Measurements from ENCODE around the gene C2orf49.

Gene C2orf49

DNA sequence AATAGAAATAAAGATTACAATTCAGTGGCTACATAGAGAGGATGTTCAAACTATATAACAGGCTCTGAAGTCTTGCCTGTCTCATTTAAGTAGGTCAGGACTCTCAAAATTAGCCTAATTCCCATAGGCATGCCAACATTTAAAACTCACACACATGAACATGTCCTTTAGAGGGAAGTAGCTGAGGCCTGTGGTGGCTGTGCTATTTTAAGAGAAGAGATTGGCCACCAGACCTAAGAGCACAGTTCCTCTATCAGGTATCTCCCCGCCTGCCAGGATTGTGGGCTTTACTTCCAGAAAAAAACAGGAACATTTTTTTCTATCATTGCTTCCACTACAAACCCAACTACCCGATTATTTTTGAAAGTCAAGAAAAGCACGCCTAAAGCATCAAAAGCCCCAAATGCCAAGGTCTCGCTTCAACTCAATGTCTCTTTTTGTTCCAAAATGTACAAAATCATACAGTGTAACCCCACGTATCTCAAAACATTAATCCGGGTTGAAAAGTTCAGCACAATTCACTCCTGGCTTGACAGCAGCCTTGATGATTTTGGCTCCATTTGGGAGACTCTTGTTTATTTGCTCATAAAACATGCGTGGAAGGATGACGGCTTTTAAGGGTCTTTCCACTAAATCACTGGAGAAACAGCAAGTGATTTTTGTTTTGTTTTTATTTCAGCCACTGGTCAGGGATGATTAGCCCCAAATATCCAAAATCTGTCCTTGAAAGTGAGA lies 46.3 kb downstream of the C2orf49 start:
- Histone ChIP-seq H3K4me2 (ENCODE audit: insufficient read depth, low read length) (no peak overlapping the region), H3K79me2 (ENCODE audit: insufficient read depth, low read length) (no peaks in the 10 kb centered on the region), H3K4me3 (ENCODE audit: low read depth in 1 of 2, low read length in 2 of 2) (no peak overlapping the region), H3K36me3 (ENCODE audit: insufficient read depth, low read length) (no peaks in the 10 kb centered on the region), H2AFZ (ENCODE audit: low read depth, low read length) (no peak overlapping the region), H3K27me3 (ENCODE audit: insufficient read depth, low read length, poor library complexity) (no peaks in the 10 kb centered on the region), H4K20me1 (ENCODE audit: insufficient read depth, low read length) (no peaks in the 10 kb centered on the region), H3K9me3 (ENCODE audit: insufficient read depth, low read length, severe bottlenecking) (no peaks in the 10 kb centered on the region), H3K9ac (ENCODE audit: low read depth, low read length) (no peak overlapping the region), H3K4me1 (ENCODE audit: insufficient read depth, low read length) (no peaks in the 10 kb centered on the region), H3K27ac (ENCODE audit: low read length) (no peak overlapping the region)
- no peak for TF ChIP-seq CTCF (IDR thresholded peaks at IDR 0.05; ENCODE audit: borderline replicate concordance, extremely low read depth, low read length, poor library complexity, severe bottlenecking)
- no peak for TF ChIP-seq EZH2 (IDR thresholded peaks at IDR 0.05; ENCODE audit: borderline replicate concordance, low read depth, low read length, severe bottlenecking)
- ATAC-seq (ENCODE audit: insufficient read depth, low read depth) (no peak), DNase-seq (no peak)

DNA sequence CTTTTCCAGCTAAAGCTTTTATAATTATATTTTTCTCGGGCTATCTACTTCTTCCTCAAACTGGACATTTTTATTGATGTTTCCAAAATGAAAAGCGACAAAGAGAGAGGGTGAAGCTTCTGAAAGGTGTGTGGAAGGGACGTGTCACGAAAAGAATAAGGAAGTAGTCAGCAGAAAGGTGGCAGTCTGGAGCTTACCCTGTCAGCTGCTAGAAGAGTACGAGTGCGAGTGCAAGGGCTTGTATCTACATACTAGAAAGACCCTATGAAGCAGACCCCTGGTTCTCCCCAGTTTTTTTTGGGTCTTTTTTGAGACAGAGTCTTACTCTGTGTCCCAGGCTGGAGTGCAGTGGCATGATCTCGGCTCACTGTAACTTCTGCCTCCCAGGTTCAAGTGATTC lies 46.9 kb downstream of the C2orf49 start:
- Histone ChIP-seq H3K4me1 (ENCODE audit: insufficient read depth, low read length) (no peaks in the 10 kb centered on the region), H3K27ac (ENCODE audit: low read length) (no peak overlapping the region), H3K9me3 (ENCODE audit: insufficient read depth, low read length, severe bottlenecking) (no peaks in the 10 kb centered on the region), H3K27me3 (ENCODE audit: insufficient read depth, low read length, poor library complexity) (no peaks in the 10 kb centered on the region), H3K36me3 (ENCODE audit: insufficient read depth, low read length) (no peaks in the 10 kb centered on the region), H3K79me2 (ENCODE audit: insufficient read depth, low read length) (no peaks in the 10 kb centered on the region), H3K9ac (ENCODE audit: low read depth, low read length) (no peak overlapping the region), H3K4me2 (ENCODE audit: insufficient read depth, low read length) (no peak overlapping the region), H3K4me3 (ENCODE audit: low read depth in 1 of 2, low read length in 2 of 2) (no peak overlapping the region), H4K20me1 (ENCODE audit: insufficient read depth, low read length) (no peaks in the 10 kb centered on the region), H2AFZ (ENCODE audit: low read depth, low read length) (no peak overlapping the region)
- DNase-seq: no peak
- no peak for ATAC-seq (ENCODE audit: insufficient read depth, low read depth)
- TF ChIP-seq CTCF (IDR thresholded peaks at IDR 0.05; ENCODE audit: borderline replicate concordance, extremely low read depth, low read length, poor library complexity, severe bottlenecking): no peak
- TF ChIP-seq EZH2 (IDR thresholded peaks at IDR 0.05; ENCODE audit: borderline replicate concordance, low read depth, low read length, severe bottlenecking): no peak

DNA sequence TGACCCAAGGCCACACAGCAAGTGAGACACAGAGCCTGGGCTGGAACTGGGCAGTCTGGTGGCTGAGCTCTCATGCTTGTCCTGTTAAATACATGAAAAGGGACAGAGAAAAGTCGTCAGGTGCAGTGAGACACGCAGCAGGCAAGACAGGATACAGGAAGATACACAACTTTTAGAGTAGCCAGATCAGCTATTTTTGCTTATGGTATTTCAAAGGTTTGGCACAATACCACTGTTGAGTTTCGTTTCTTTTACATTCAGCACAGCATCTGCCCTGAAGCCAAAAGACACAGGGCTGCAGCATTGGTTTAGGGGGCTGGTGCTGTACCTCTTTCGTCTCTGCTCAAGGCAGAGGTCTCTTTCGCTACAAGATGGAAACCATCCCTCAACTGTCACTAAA lies 47.5 kb downstream of the C2orf49 start:
- no peak for ATAC-seq (ENCODE audit: insufficient read depth, low read depth)
- Histone ChIP-seq H3K27me3 (ENCODE audit: insufficient read depth, low read length, poor library complexity) (no peaks in the 10 kb centered on the region), H4K20me1 (ENCODE audit: insufficient read depth, low read length) (no peaks in the 10 kb centered on the region), H2AFZ (ENCODE audit: low read depth, low read length) (no peak overlapping the region), H3K9ac (ENCODE audit: low read depth, low read length) (no peak overlapping the region), H3K27ac (ENCODE audit: low read length) (no peak overlapping the region), H3K9me3 (ENCODE audit: insufficient read depth, low read length, severe bottlenecking) (no peaks in the 10 kb centered on the region), H3K4me2 (ENCODE audit: insufficient read depth, low read length) (no peak overlapping the region), H3K4me1 (ENCODE audit: insufficient read depth, low read length) (no peaks in the 10 kb centered on the region), H3K4me3 (ENCODE audit: low read depth in 1 of 2, low read length in 2 of 2) (no peak overlapping the region), H3K79me2 (ENCODE audit: insufficient read depth, low read length) (no peaks in the 10 kb centered on the region), H3K36me3 (ENCODE audit: insufficient read depth, low read length) (no peaks in the 10 kb centered on the region)
- TF ChIP-seq CTCF (IDR thresholded peaks at IDR 0.05; ENCODE audit: borderline replicate concordance, extremely low read depth, low read length, poor library complexity, severe bottlenecking): no peak
- TF ChIP-seq EZH2 (IDR thresholded peaks at IDR 0.05; ENCODE audit: borderline replicate concordance, low read depth, low read length, severe bottlenecking): no peak
- DNase-seq: no peak

Measured in DND-41 (cell line).